IPS-18a (cell line): ENCODE results near the gene CYLD.

Experiments used
- H3K27ac ChIP-seq: one replicate; pipeline ENCODE4 v1.5.1; 2013; ENCODE audit warnings: low read length
- H3K27me3 ChIP-seq: one replicate; pipeline ENCODE4 v1.6.1; 2013; ENCODE audit warnings: mild to moderate bottlenecking, low read length; ENCODE audit not compliant: control insufficient read depth, insufficient read depth
- H3K36me3 ChIP-seq: one replicate; pipeline ENCODE4 v1.6.1; 2013; ENCODE audit warnings: low read depth, low read length; ENCODE audit not compliant: control insufficient read depth
- H3K4me1 ChIP-seq: one replicate; pipeline ENCODE4 v1.6.1; 2013; ENCODE audit warnings: low read depth, low read length; ENCODE audit not compliant: control insufficient read depth
- H3K4me3 ChIP-seq: one replicate; pipeline ENCODE4 v1.5.1; 2013; ENCODE audit warnings: low read length
- H3K9ac ChIP-seq: one replicate; pipeline ENCODE4 v1.6.1; 2013; ENCODE audit warnings: mild to moderate bottlenecking, low read length, moderate library complexity
- H3K9me3 ChIP-seq: one replicate; pipeline ENCODE4 v1.6.1; 2013; ENCODE audit warnings: low read depth, low read length; ENCODE audit not compliant: control insufficient read depth

The CYLD gene

GRCh38 chr16:50731130-50731988 is 10.5 kb upstream of the CYLD start:
- Histone ChIP-seq H3K4me3 (no peak overlapping the region), H3K4me1 (no peaks in the 10 kb centered on the region), H3K9ac (no peak overlapping the region), H3K27me3 (no peaks in the 10 kb centered on the region), H3K9me3 (no peaks in the 10 kb centered on the region), H3K36me3 (no peaks in the 10 kb centered on the region), H3K27ac (no peak overlapping the region)

GRCh38 chr16:50731989-50732832 is 9.7 kb upstream of the CYLD start:
- Histone ChIP-seq H3K9ac (no peak overlapping the region), H3K27me3 (no peaks in the 10 kb centered on the region), H3K36me3 (no peaks in the 10 kb centered on the region), H3K9me3 (no peaks in the 10 kb centered on the region), H3K27ac (no peak overlapping the region), H3K4me1 (no peaks in the 10 kb centered on the region), H3K4me3 (no peak overlapping the region)

- Histone ChIP-seq H3K4me1 (no peaks in the 10 kb centered on the region), H3K4me3 (no peak overlapping the region), H3K36me3 (no peaks in the 10 kb centered on the region), H3K27ac (no peak overlapping the region), H3K9ac (no peak overlapping the region), H3K9me3 (no peaks in the 10 kb centered on the region), H3K27me3 (no peaks in the 10 kb centered on the region)
Measured at GRCh38 chr16:50733468-50733867, 8.4 kb upstream of the CYLD start.

- Histone ChIP-seq H3K9ac (no peak overlapping the region), H3K4me1 (no peaks in the 10 kb centered on the region), H3K27ac (no peak overlapping the region), H3K4me3 (no peak overlapping the region), H3K27me3 (no peaks in the 10 kb centered on the region), H3K36me3 (no peaks in the 10 kb centered on the region), H3K9me3 (no peaks in the 10 kb centered on the region)
Measured at GRCh38 chr16:50735629-50736122, 6.2 kb upstream of the CYLD start.

GRCh38 chr16:50736448-50736847 is 5.4 kb upstream of the CYLD start:
- H3K9ac ChIP-seq, result no peak overlapping the region
- H3K36me3 ChIP-seq, result no peaks in the 10 kb centered on the region
- no peaks in the 10 kb centered on the region for H3K9me3 ChIP-seq
- no peak overlapping the region for H3K4me3 ChIP-seq
- no peak overlapping the region for H3K27ac ChIP-seq
- H3K27me3 ChIP-seq, result no peaks in the 10 kb centered on the region
- no peaks in the 10 kb centered on the region for H3K4me1 ChIP-seq

GRCh38 chr16:50737420-50737959 is 4.4 kb upstream of the CYLD start:
- Histone ChIP-seq H3K4me3 (no peak overlapping the region), H3K4me1 (no peaks in the 10 kb centered on the region), H3K27me3 (no peaks in the 10 kb centered on the region), H3K9me3 (no peaks in the 10 kb centered on the region), H3K36me3 (no peaks in the 10 kb centered on the region), H3K9ac (no peak overlapping the region), H3K27ac (no peak overlapping the region)

DNA sequence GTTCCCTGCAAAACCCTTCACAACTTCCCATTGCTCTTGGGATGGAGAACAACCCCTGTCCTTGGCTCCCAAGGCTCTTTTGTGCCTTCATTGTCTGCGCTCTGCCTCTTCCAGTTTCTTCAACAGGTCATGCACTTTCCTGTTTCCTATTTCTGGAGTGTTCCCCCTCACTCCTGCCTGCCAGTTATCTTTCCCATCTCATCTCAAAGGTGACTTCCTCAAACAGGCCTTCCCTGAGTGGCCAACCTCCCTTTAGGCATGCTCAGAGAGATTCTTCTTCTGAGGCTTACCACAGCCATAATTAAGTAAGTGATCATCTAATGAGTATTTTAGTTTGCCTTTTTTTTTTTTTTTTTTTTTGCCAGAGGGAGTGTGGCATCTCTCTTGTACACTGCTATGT is 2.9 kb upstream of the CYLD start:
- H3K27me3 ChIP-seq, result no peaks in the 10 kb centered on the region
- no peak overlapping the region for H3K4me3 ChIP-seq
- H3K9me3 ChIP-seq, result no peaks in the 10 kb centered on the region
- peaks cover 12% of the 10 kb centered on the region for H3K4me1 ChIP-seq
- no peak overlapping the region for H3K27ac ChIP-seq
- no peak overlapping the region for H3K9ac ChIP-seq
- H3K36me3 ChIP-seq, result no peaks in the 10 kb centered on the region

GRCh38 chr16:50740736-50741135 is 1.1 kb upstream of the CYLD start:
- no peaks in the 10 kb centered on the region for H3K9me3 ChIP-seq
- H3K27me3 ChIP-seq, result no peaks in the 10 kb centered on the region
- peaks cover 22% of the 10 kb centered on the region for H3K4me1 ChIP-seq
- no peak overlapping the region for H3K4me3 ChIP-seq
- no peak overlapping the region for H3K9ac ChIP-seq
- H3K36me3 ChIP-seq, result no peaks in the 10 kb centered on the region
- no peak overlapping the region for H3K27ac ChIP-seq

DNA sequence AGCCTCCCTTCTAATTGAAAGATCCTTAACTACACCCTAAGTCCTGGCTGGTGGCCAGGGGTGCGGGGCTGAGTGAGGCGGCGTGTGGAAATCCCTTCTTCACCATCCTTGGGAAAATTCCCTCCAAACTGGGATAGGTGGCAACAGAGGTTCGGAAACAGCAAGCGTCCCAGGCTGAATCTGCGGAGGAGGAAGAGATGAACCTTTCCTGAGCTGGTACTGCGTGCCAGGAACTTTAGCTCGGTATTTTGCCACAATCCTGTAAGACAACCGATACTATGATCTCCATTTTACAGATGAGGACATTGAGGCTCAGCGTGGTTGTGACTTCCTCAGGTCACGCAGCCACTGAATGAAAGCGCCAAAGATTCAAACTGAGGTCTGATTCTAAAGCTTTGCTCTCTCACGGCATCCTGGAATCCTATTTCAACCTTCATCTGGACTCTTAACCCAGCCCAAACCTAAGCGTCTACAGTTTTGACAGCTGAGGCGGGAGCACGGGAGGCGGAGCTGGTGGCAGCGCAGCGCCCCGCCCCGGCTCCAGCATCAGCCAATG is 583 bp upstream of the CYLD start:
- H3K27me3 ChIP-seq, result no peaks in the 10 kb centered on the region
- H3K4me3 ChIP-seq, result peak overlapping the region; percentile 52
- H3K9ac ChIP-seq, result no peak overlapping the region
- H3K36me3 ChIP-seq, result no peaks in the 10 kb centered on the region
- no peak overlapping the region for H3K27ac ChIP-seq
- H3K4me1 ChIP-seq, result peaks cover 22% of the 10 kb centered on the region
- no peaks in the 10 kb centered on the region for H3K9me3 ChIP-seq

DNA sequence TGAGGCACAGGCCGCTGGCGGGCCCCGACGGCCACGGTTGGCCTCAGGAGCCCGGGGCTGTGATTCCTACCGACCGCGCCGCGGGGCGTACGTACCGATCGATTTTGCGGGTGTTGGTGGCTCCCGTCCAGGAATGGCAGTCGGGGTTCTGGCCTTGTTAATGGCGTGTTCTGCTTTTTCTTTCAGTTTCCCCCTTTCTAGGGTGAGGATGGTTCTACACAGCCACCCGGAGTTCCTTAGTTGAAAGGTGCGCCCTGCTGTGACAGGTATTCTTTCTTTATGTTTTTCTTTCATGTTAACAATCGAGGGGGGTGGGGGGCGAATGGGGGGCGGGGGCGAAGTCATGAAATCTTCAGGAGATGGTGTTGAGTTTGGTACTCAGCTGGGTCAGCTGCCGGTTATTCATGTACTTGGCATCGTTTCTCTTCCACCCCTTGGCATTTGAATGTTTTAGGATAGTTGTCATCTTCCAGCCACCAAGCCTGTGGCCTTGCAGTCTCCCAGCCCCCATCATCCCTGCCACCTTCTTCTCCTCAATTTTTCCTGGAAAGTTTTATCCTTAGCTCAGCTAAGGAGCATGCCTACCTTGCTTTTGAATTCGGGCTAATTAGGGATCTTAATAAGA is 802 bp downstream of the CYLD start:
- Histone ChIP-seq H3K27me3 (no peaks in the 10 kb centered on the region), H3K9me3 (no peaks in the 10 kb centered on the region), H3K4me3 (peak overlapping the region; percentile 71), H3K27ac (no peak overlapping the region), H3K36me3 (no peaks in the 10 kb centered on the region), H3K9ac (peak overlapping the region; percentile 35), H3K4me1 (peaks cover 22% of the 10 kb centered on the region)
